Stomach (tissue), 4 donors: ENCODE measurements around the gene MRFAP1L1.

ENCODE experiments used
- CTCF ChIP-seq, 7 experiments: fragments of 450-650 bp in 4 of 7; fragments of 200-600 bp in 3 of 7; sonication (generic) in 3 of 7; IDR thresholded peaks; one replicate each; pipeline ENCODE4 v1.5.1; 2016 to 2019; ENCODE audit warnings: antibody characterized with exemption in 7 of 7, control low read depth in 2 of 7, mild to moderate bottlenecking in 1 of 7
- POLR2A ChIP-seq, 4 donors: fragments of 450-650 bp; IDR thresholded peaks; one replicate each; pipeline ENCODE4 v1.6.1; 2016; ENCODE audit warnings: antibody characterized with exemption in 4 of 4, control low read depth in 2 of 4, mild to moderate bottlenecking in 1 of 4, moderate library complexity in 1 of 4

DNA sequence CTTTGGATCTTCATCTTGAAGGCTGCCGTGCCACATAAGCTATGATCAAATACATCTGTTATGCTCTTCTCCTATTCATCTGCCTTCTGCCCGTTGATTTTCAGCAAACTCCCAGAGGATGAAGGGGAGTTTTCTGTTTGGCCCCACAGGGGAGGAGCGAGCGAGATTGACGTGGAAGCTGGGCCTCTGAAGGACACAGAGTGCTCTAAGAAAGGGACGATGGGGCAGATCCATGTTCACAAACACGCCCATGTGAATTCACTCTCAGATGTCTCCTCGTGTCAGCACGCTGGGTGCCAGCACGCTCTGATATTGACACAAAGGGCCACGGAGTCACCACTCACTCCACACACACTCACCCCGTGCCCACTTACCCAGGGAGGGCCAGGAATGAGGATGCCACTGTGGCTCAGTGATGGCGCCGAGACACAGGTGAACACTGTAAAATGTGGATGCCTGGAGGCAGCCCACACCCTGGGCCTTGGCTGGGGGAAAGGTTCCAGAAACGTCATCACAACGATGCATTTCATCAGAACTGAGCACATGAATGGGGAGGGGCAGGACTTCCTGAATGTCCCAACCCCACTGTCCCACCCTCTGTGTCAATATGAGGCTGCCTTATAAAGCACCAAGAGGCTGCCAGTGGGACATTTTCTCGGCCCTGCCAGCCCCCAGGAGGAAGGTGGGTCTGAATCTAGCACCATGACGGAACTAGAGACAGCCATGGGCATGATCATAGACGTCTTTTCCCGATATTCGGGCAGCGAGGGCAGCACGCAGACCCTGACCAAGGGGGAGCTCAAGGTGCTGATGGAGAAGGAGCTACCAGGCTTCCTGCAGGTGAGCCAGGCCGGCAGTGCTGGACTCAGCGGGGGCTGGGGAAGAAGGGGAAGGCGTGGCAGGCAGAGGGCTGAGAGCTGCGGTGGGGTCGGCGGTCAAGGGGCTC, 16.2 kb downstream of the MRFAP1L1 start, which contains the start of gene S100P:
- TF ChIP-seq CTCF (IDR thresholded peaks at IDR 0.05) (no peak), POLR2A (IDR thresholded peaks at IDR 0.05) (peak in 1 of 4 donors; percentile 33)
